Keratinocyte (primary cell): ENCODE measurements around the gene SDK2. TPM values are rescaled to one million over a fixed set of nuclear protein-coding genes. Genes with fewer than 3 reads are reported as not detected.

Experiments
- DNase-seq: peaks from one replicate; pipeline ENCODE4 v3.0.0-alpha.2; 2011; ENCODE audit warnings: low read depth, missing footprints, low spot score
- FAIRE-seq: peaks from 2 replicates; lab custom pipeline; 2011; peaks lifted over from hg19 to GRCh38; lab: Jason Lieb, UNC
- H2AFZ ChIP-seq: 2 replicates; pipeline ENCODE4 v1.6.0; 2012; ENCODE audit warnings: low read length, control low read depth, inconsistent platforms; ENCODE audit not compliant: control insufficient read depth
- H3K27ac ChIP-seq: 2 replicates; pipeline ENCODE4 v1.5.1; 2011; ENCODE audit warnings: low read length; ENCODE audit not compliant: control insufficient read depth, insufficient read depth
- H3K27me3 ChIP-seq: 3 replicates; pipeline ENCODE4 v1.6.0; 2011; ENCODE audit warnings: low read length; ENCODE audit not compliant: control insufficient read depth, insufficient read depth; ENCODE audit errors: extremely low read depth
- H3K36me3 ChIP-seq, 2 experiments: 2 replicates in 1 of 2; 3 replicates in 1 of 2; pipeline ENCODE4 v1.5.1; 2011; ENCODE audit warnings: low read length in 2 of 2, mild to moderate bottlenecking in 1 of 2; ENCODE audit not compliant: control insufficient read depth in 2 of 2, insufficient read depth in 2 of 2; ENCODE audit errors: extremely low read depth in 1 of 2
- H3K4me1 ChIP-seq: 3 replicates; pipeline ENCODE4 v1.5.1; 2011; ENCODE audit warnings: low read length; ENCODE audit not compliant: control insufficient read depth, insufficient read depth; ENCODE audit errors: extremely low read depth
- H3K4me2 ChIP-seq: 3 replicates; pipeline ENCODE4 v1.6.0; 2011; ENCODE audit warnings: low read depth, low read length; ENCODE audit not compliant: control insufficient read depth, insufficient read depth; ENCODE audit errors: extremely low read depth
- H3K4me3 ChIP-seq, 3 experiments: fragments of 200-600 bp in 1 of 3; sonication (generic) in 1 of 3; 2 replicates in 2 of 3; 3 replicates in 1 of 3; pipeline ENCODE4 v1.5.1; 2011 to 2016; ENCODE audit warnings: low read length in 3 of 3, mild to moderate bottlenecking in 3 of 3, control low read depth in 2 of 3, inconsistent platforms in 1 of 3, low read depth in 1 of 3, mixed read lengths in 1 of 3, mixed run types in 1 of 3, moderate library complexity in 1 of 3; ENCODE audit not compliant: control insufficient read depth in 2 of 3, insufficient read depth in 2 of 3; ENCODE audit errors: extremely low read depth in 1 of 3
- H3K79me2 ChIP-seq: 2 replicates; pipeline ENCODE4 v1.6.0; 2012; ENCODE audit warnings: low read length; ENCODE audit not compliant: control insufficient read depth, insufficient read depth
- H3K9ac ChIP-seq: 3 replicates; pipeline ENCODE4 v1.6.0; 2011; ENCODE audit warnings: low read length; ENCODE audit not compliant: control insufficient read depth, insufficient read depth; ENCODE audit errors: extremely low read depth
- H3K9me1 ChIP-seq: 3 replicates; pipeline ENCODE4 v1.6.0; 2011; ENCODE audit warnings: low read length; ENCODE audit not compliant: control insufficient read depth, insufficient read depth; ENCODE audit errors: extremely low read depth
- H3K9me3 ChIP-seq: 2 replicates; pipeline ENCODE4 v1.5.1; 2012; ENCODE audit warnings: low read depth, low read length; ENCODE audit not compliant: control insufficient read depth
- H4K20me1 ChIP-seq: 3 replicates; pipeline ENCODE4 v1.6.0; 2011; ENCODE audit warnings: low read length; ENCODE audit not compliant: control insufficient read depth, insufficient read depth; ENCODE audit errors: extremely low read depth
- EZH2 ChIP-seq: IDR thresholded peaks from one replicate; pipeline ENCODE4 v1.6.1; 2012; ENCODE audit warnings: inconsistent platforms, mild to moderate bottlenecking, low read length, moderate library complexity
- dilution Hi-C: fragments of 300-500 bp; cut with MboI; formaldehyde crosslinking; loops from one replicate; pipeline ENCODE4 v1.7.0; 2020; ENCODE audit warnings: low sequenced_read_pairs; ENCODE audit not compliant: extremely low pct_ligation_motif_present
- polyA plus RNA-seq, 5 experiments: library from polyadenylated mRNA; depleted of rRNA in 3 of 5; stranded (reverse) in 3 of 5; stranded (forward) in 1 of 5; unstranded in 1 of 5; fragments of >200 nt; gene quantifications; 1 replicate in 1 of 5; 2 replicates in 3 of 5; 3 replicates in 1 of 5; pipeline versions ENCODE4 v1.2.1 to v1.2.3, GENCODE V29; 2011 to 2012; ENCODE audit warnings: missing spikeins in 2 of 5, low read depth in 1 of 5, low replicate concordance in 1 of 5
- TF ChIP-seq, protein P1 (sequence below), 3 experiments: IDR thresholded peaks in 1 of 3; conservative IDR thresholded peaks in 1 of 3; optimal IDR thresholded peaks in 1 of 3; 2 replicates in 2 of 3; 3 replicates in 1 of 3; pipeline versions ENCODE3 to v1.5.1; 2011; ENCODE audit warnings: low read length in 3 of 3, mild to moderate bottlenecking in 3 of 3, moderate library complexity in 2 of 3, control low read depth in 1 of 3, inconsistent platforms in 1 of 3; ENCODE audit not compliant: insufficient read depth in 2 of 3; ENCODE audit errors: extremely low read depth in 1 of 3

SDK2 gene
- polyA plus RNA-seq, 1 donor (not counting 4 experiments of a cell fraction or from before 2014, with no cell fraction given) = 1.8 TPM

DNA sequence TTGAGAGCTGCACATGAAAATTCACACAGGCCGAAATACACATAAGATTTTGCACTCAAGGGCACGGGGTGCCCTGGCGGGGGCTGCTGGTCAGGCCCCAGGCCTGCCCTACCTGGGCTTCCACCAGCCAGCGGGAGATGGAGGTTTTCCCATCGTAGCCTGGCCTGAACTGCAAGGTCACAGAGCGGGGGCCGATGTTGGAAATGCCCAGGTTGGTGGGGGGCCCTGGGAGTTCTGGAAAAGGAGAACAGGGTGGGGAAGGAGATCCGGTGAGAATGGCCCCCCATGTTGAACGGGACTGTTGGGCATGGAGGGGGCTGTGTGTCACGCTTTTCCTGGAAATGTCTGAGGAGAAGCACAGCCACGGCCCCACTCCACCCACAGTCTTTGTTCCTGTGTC lies 245.2 kb downstream of the SDK2 start:
- DNase-seq (no peak), FAIRE-seq (no peak)
- Histone ChIP-seq H3K27me3 (no peaks in the 10 kb centered on the region), H3K9ac (no peak overlapping the region), H3K36me3 (peaks cover 0 to 8% of the 10 kb centered on the region in 2 experiments), H3K4me2 (no peak overlapping the region), H3K27ac (no peak overlapping the region), H3K9me3 (no peaks in the 10 kb centered on the region), H3K79me2 (no peaks in the 10 kb centered on the region), H4K20me1 (no peaks in the 10 kb centered on the region), H2AFZ (no peak overlapping the region), H3K4me3 (no peak overlapping the region), H3K4me1 (no peaks in the 10 kb centered on the region), H3K9me1 (no peaks in the 10 kb centered on the region)
- TF ChIP-seq EZH2 = no peak
- TF ChIP-seq, protein P1, sequence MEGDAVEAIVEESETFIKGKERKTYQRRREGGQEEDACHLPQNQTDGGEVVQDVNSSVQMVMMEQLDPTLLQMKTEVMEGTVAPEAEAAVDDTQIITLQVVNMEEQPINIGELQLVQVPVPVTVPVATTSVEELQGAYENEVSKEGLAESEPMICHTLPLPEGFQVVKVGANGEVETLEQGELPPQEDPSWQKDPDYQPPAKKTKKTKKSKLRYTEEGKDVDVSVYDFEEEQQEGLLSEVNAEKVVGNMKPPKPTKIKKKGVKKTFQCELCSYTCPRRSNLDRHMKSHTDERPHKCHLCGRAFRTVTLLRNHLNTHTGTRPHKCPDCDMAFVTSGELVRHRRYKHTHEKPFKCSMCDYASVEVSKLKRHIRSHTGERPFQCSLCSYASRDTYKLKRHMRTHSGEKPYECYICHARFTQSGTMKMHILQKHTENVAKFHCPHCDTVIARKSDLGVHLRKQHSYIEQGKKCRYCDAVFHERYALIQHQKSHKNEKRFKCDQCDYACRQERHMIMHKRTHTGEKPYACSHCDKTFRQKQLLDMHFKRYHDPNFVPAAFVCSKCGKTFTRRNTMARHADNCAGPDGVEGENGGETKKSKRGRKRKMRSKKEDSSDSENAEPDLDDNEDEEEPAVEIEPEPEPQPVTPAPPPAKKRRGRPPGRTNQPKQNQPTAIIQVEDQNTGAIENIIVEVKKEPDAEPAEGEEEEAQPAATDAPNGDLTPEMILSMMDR (optimal IDR thresholded peaks at IDR 0.05 in 1 of 3, IDR thresholded peaks at IDR 0.05 in 1 of 3, conservative IDR thresholded peaks at IDR 0.05 in 1 of 3; ENCODE audit: extremely low read depth in 1 of 3, insufficient read depth in 2 of 3, low read length in 3 of 3) = no peak
- dilution Hi-C loops = no loop called here

DNA sequence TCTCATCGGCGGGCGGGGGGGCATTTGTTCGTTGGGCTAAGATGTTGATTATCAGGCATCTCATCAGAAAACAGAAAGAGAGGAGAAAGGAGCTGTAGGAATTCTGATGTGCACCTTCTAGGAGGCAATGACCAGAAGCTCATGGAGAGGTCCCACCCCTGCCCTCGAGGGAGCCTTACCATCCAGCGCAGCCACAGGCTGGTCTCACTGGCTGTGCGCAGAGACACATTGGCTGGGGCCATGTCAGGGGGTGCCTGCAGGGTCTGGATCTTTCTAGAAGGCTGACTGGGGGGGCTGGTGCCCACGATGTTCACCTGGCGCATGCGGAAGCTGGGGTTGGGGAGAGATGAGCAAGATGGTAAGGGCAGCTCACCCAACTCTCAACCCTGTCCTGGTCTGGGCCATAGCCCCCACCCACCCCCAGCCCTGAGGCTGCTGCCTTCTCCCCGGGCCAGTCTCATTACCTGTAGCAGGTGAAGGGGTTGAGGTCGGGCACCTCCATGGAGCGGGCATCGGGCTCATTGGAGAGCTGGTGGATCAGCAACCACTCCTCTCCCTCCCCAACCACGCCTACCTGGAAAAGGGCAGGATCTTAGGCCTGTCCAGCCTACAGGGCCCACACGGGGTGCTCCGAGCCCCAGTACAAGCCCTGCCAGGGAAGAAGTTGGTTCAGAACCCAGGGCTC lies 246.2 kb downstream of the SDK2 start:
- Histone ChIP-seq H3K4me1 (no peaks in the 10 kb centered on the region), H2AFZ (no peak overlapping the region), H4K20me1 (no peaks in the 10 kb centered on the region), H3K79me2 (no peaks in the 10 kb centered on the region), H3K4me3 (no peak overlapping the region), H3K9ac (no peak overlapping the region), H3K27ac (no peak overlapping the region), H3K9me1 (no peaks in the 10 kb centered on the region), H3K4me2 (no peak overlapping the region), H3K9me3 (no peaks in the 10 kb centered on the region), H3K27me3 (no peaks in the 10 kb centered on the region), H3K36me3 (peaks cover 0 to 8% of the 10 kb centered on the region in 2 experiments)
- no peak for TF ChIP-seq EZH2
- TF ChIP-seq, protein P1 (optimal IDR thresholded peaks at IDR 0.05 in 1 of 3, IDR thresholded peaks at IDR 0.05 in 1 of 3, conservative IDR thresholded peaks at IDR 0.05 in 1 of 3; ENCODE audit: extremely low read depth in 1 of 3, insufficient read depth in 2 of 3, low read length in 3 of 3) = no peak
- dilution Hi-C loops = no loop called here
- FAIRE-seq (no peak), DNase-seq (no peak)
